SK-N-SH treated with all-trans-retinoic acid at 6 μM for 48 hours (cell line): ENCODE measurements around the gene EXOC3.

Experiments used
- ATAC-seq: fragments of 200-7000 bp; cut with Tn5 transposase; 3 replicates; pipeline ENCODE4 v1.9.1; 2020; ENCODE audit warnings: mild to moderate bottlenecking, moderate library complexity
- ARNTL ChIP-seq: fragments of 450-650 bp; formaldehyde crosslinking; IDR thresholded peaks from 2 replicates; pipeline ENCODE4 v1.5.0; 2020; ENCODE audit warnings: low read depth, mild to moderate bottlenecking, moderate library complexity, borderline replicate concordance
- CSDC2 ChIP-seq: fragments of 250-450 bp; sonication (Bioruptor Pico); IDR thresholded peaks from 2 replicates; pipeline ENCODE4 v1.5.0; 2020; ENCODE audit warnings: mild to moderate bottlenecking, moderate library complexity
- ESRRG ChIP-seq: fragments of 250-450 bp; sonication (Bioruptor Pico); IDR thresholded peaks from 2 replicates; pipeline ENCODE4 v1.6.1; 2021; ENCODE audit warnings: mild to moderate bottlenecking
- GLIS3 ChIP-seq: fragments of 250-450 bp; sonication (Bioruptor Pico); IDR thresholded peaks from 2 replicates; pipeline ENCODE4 v1.5.0; 2020; ENCODE audit warnings: mild to moderate bottlenecking, moderate library complexity
- ISL1 ChIP-seq: fragments of 250-450 bp; sonication (Bioruptor Pico); IDR thresholded peaks from 2 replicates; pipeline ENCODE4 v2.1.2; 2022; ENCODE audit warnings: mild to moderate bottlenecking, moderate library complexity
- OSR1 ChIP-seq: fragments of 250-450 bp; sonication (Bioruptor Pico); IDR thresholded peaks from 2 replicates; pipeline ENCODE4 v1.8.0; 2022; ENCODE audit warnings: moderate library complexity, mild to moderate bottlenecking, inconsistent platforms
- PPARA ChIP-seq: fragments of 250-450 bp; sonication (Bioruptor Pico); IDR thresholded peaks from 2 replicates; pipeline ENCODE4 v1.5.0; 2020; ENCODE audit warnings: mild to moderate bottlenecking, borderline replicate concordance
- RARB ChIP-seq: fragments of 250-450 bp; sonication (Bioruptor Pico); IDR thresholded peaks from 2 replicates; pipeline ENCODE4 v1.8.0; 2021; ENCODE audit warnings: mild to moderate bottlenecking, moderate library complexity
- SNAI2 ChIP-seq: fragments of 250-450 bp; sonication (Bioruptor Pico); IDR thresholded peaks from 2 replicates; pipeline ENCODE4 v1.5.0; 2020; ENCODE audit warnings: mild to moderate bottlenecking, moderate library complexity
- TCF4 ChIP-seq: fragments of 250-450 bp; sonication (Bioruptor Pico); IDR thresholded peaks from 2 replicates; pipeline ENCODE4 v1.8.0; 2021; ENCODE audit warnings: mild to moderate bottlenecking, moderate library complexity, borderline replicate concordance
- TOX ChIP-seq: fragments of 250-450 bp; sonication (Bioruptor Pico); IDR thresholded peaks from 2 replicates; pipeline ENCODE4 v1.8.0; 2021; ENCODE audit warnings: mild to moderate bottlenecking, moderate library complexity, borderline replicate concordance
- ZC3H10 ChIP-seq: fragments of 250-450 bp; sonication (Bioruptor Pico); IDR thresholded peaks from 2 replicates; pipeline ENCODE4 v1.5.1; 2021; ENCODE audit warnings: mild to moderate bottlenecking, moderate library complexity
- ZFP3 ChIP-seq: fragments of 250-450 bp; sonication (Bioruptor Pico); IDR thresholded peaks from 2 replicates; pipeline ENCODE4 v1.5.0; 2020; ENCODE audit warnings: mild to moderate bottlenecking, moderate library complexity
- ZFP30 ChIP-seq: fragments of 450-650 bp; formaldehyde crosslinking; IDR thresholded peaks from 2 replicates; pipeline ENCODE4 v1.5.0; 2022; ENCODE audit warnings: mild to moderate bottlenecking, moderate library complexity
- ZNF565 ChIP-seq: fragments of 450-650 bp; formaldehyde crosslinking; conservative IDR thresholded peaks from 2 replicates; pipeline ENCODE4 v1.5.0; 2020; ENCODE audit warnings: low read depth, mild to moderate bottlenecking, moderate library complexity
- ZNF70 ChIP-seq: fragments of 450-650 bp; formaldehyde crosslinking; IDR thresholded peaks from 2 replicates; pipeline ENCODE4 v1.5.0; 2020; ENCODE audit warnings: mild to moderate bottlenecking, moderate library complexity
- TF ChIP-seq, protein P1 (sequence below): fragments of 250-450 bp; sonication (Bioruptor Pico); IDR thresholded peaks from 2 replicates; pipeline ENCODE4 v1.8.0; 2020; ENCODE audit warnings: mild to moderate bottlenecking, moderate library complexity, borderline replicate concordance
- TF ChIP-seq, protein P2 (sequence below): fragments of 250-450 bp; sonication (Bioruptor Pico); IDR thresholded peaks from 2 replicates; pipeline ENCODE4 v1.5.0; 2020; ENCODE audit warnings: mild to moderate bottlenecking, moderate library complexity
- TF ChIP-seq, protein P3 (sequence below): fragments of 250-450 bp; sonication (Bioruptor Pico); IDR thresholded peaks from 2 replicates; pipeline ENCODE4 v1.8.0; 2021; ENCODE audit warnings: low read depth, mild to moderate bottlenecking, moderate library complexity, borderline replicate concordance
- TF ChIP-seq, protein P4 (sequence below): fragments of 250-450 bp; sonication (Bioruptor Pico); IDR thresholded peaks from 2 replicates; pipeline ENCODE4 v1.5.1; 2020; ENCODE audit warnings: low read depth, mild to moderate bottlenecking, moderate library complexity
- TF ChIP-seq, protein P5 (sequence below): fragments of 250-450 bp; sonication (Bioruptor Pico); IDR thresholded peaks from 2 replicates; pipeline ENCODE4 v1.5.1; 2021; ENCODE audit warnings: mild to moderate bottlenecking, moderate library complexity

The EXOC3 gene

DNA sequence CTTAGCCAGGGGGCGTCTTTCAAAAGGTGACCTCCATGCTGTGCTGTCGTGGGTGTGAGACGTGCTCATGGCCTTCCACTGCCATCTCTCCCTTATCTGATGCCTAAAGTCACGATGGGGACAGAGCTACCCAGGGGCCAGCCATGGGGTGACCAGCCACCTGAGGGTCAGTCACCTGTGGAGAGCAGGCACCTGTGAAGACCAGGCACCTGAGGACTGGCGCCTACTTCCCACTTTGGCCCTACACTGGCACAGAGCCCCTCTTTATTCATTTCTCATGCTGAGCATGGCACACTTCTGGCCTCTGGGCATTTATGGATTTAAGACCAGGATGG, 6.4 kb upstream of the EXOC3 start:
- no peak; the same call in 2 of the 3 replicates for ATAC-seq
- TF ChIP-seq OSR1 (no peak), ZFP30 (no peak), ARNTL (CRISPR knock-in tag) (no peak), RARB (CRISPR knock-in tag) (no peak), ZFP3 (CRISPR knock-in tag) (no peak), CSDC2 (CRISPR knock-in tag) (no peak), ESRRG (CRISPR knock-in tag) (no peak), ZNF70 (no peak), GLIS3 (no peak), ISL1 (CRISPR knock-in tag) (no peak), TOX (CRISPR knock-in tag) (no peak), PPARA (no peak), ZC3H10 (CRISPR knock-in tag) (no peak), TCF4 (CRISPR knock-in tag) (no peak)
- TF ChIP-seq, protein P1, sequence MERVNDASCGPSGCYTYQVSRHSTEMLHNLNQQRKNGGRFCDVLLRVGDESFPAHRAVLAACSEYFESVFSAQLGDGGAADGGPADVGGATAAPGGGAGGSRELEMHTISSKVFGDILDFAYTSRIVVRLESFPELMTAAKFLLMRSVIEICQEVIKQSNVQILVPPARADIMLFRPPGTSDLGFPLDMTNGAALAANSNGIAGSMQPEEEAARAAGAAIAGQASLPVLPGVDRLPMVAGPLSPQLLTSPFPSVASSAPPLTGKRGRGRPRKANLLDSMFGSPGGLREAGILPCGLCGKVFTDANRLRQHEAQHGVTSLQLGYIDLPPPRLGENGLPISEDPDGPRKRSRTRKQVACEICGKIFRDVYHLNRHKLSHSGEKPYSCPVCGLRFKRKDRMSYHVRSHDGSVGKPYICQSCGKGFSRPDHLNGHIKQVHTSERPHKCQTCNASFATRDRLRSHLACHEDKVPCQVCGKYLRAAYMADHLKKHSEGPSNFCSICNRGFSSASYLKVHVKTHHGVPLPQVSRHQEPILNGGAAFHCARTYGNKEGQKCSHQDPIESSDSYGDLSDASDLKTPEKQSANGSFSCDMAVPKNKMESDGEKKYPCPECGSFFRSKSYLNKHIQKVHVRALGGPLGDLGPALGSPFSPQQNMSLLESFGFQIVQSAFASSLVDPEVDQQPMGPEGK (CRISPR knock-in tag): no peak
- TF ChIP-seq, protein P2, sequence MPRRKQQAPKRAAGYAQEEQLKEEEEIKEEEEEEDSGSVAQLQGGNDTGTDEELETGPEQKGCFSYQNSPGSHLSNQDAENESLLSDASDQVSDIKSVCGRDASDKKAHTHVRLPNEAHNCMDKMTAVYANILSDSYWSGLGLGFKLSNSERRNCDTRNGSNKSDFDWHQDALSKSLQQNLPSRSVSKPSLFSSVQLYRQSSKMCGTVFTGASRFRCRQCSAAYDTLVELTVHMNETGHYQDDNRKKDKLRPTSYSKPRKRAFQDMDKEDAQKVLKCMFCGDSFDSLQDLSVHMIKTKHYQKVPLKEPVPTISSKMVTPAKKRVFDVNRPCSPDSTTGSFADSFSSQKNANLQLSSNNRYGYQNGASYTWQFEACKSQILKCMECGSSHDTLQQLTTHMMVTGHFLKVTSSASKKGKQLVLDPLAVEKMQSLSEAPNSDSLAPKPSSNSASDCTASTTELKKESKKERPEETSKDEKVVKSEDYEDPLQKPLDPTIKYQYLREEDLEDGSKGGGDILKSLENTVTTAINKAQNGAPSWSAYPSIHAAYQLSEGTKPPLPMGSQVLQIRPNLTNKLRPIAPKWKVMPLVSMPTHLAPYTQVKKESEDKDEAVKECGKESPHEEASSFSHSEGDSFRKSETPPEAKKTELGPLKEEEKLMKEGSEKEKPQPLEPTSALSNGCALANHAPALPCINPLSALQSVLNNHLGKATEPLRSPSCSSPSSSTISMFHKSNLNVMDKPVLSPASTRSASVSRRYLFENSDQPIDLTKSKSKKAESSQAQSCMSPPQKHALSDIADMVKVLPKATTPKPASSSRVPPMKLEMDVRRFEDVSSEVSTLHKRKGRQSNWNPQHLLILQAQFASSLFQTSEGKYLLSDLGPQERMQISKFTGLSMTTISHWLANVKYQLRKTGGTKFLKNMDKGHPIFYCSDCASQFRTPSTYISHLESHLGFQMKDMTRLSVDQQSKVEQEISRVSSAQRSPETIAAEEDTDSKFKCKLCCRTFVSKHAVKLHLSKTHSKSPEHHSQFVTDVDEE: no peak
- TF ChIP-seq, protein P3, sequence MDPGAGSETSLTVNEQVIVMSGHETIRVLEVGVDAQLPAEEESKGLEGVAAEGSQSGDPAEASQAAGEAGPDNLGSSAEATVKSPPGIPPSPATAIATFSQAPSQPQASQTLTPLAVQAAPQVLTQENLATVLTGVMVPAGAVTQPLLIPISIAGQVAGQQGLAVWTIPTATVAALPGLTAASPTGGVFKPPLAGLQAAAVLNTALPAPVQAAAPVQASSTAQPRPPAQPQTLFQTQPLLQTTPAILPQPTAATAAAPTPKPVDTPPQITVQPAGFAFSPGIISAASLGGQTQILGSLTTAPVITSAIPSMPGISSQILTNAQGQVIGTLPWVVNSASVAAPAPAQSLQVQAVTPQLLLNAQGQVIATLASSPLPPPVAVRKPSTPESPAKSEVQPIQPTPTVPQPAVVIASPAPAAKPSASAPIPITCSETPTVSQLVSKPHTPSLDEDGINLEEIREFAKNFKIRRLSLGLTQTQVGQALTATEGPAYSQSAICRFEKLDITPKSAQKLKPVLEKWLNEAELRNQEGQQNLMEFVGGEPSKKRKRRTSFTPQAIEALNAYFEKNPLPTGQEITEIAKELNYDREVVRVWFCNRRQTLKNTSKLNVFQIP (CRISPR knock-in tag): no peak
- TF ChIP-seq, protein P4, sequence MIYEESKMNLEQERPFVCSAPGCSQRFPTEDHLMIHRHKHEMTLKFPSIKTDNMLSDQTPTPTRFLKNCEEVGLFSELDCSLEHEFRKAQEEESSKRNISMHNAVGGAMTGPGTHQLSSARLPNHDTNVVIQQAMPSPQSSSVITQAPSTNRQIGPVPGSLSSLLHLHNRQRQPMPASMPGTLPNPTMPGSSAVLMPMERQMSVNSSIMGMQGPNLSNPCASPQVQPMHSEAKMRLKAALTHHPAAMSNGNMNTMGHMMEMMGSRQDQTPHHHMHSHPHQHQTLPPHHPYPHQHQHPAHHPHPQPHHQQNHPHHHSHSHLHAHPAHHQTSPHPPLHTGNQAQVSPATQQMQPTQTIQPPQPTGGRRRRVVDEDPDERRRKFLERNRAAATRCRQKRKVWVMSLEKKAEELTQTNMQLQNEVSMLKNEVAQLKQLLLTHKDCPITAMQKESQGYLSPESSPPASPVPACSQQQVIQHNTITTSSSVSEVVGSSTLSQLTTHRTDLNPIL (CRISPR knock-in tag): no peak

DNA sequence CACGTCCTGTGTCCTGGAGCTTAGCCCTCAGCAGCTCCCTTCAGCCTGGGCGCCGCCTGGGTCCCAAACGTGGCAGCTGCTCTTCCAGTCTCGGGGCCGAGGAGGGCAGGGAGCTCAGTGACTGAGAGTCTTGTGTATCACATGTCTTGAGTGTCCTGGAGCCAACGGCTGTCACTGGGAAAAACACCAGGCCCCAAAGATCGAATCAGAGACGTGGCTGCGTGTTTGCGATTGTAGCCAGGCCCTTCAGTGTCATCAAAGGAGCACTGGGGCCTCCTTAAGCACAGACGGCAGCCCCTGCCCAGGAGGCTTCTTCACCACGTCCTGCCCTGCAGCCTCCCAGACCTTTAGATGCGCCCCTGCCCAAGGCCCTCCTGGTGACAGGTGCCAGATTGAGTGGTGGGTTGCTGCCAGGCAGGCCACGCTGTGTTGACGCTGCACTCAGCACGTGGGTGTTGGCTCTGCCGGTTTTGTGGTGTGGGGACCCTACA, 5.7 kb upstream of the EXOC3 start:
- TF ChIP-seq TCF4 (CRISPR knock-in tag) (no peak), PPARA (no peak), ZC3H10 (CRISPR knock-in tag) (no peak), TOX (CRISPR knock-in tag) (no peak), ZNF565 (CRISPR knock-in tag) (no peak), RARB (CRISPR knock-in tag) (no peak), CSDC2 (CRISPR knock-in tag) (no peak), SNAI2 (no peak), ZFP3 (CRISPR knock-in tag) (no peak), ARNTL (CRISPR knock-in tag) (no peak), ZFP30 (no peak), OSR1 (no peak)
- TF ChIP-seq, protein P3 (CRISPR knock-in tag): no peak
- TF ChIP-seq, protein P4 (CRISPR knock-in tag): no peak
- TF ChIP-seq, protein P2: no peak
- TF ChIP-seq, protein P5, sequence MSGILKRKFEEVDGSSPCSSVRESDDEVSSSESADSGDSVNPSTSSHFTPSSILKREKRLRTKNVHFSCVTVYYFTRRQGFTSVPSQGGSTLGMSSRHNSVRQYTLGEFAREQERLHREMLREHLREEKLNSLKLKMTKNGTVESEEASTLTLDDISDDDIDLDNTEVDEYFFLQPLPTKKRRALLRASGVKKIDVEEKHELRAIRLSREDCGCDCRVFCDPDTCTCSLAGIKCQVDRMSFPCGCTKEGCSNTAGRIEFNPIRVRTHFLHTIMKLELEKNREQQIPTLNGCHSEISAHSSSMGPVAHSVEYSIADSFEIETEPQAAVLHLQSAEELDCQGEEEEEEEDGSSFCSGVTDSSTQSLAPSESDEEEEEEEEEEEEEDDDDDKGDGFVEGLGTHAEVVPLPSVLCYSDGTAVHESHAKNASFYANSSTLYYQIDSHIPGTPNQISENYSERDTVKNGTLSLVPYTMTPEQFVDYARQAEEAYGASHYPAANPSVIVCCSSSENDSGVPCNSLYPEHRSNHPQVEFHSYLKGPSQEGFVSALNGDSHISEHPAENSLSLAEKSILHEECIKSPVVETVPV (CRISPR knock-in tag): no peak
- TF ChIP-seq, protein P1 (CRISPR knock-in tag): no peak
- no peak for ATAC-seq
